CD4-positive, alpha-beta T cell treated with Interleukin-15 for 4 hours (primary cell): ENCODE measurements around the gene ACSF3.
A peak's percentile ranks its signal among the peaks of the same experiment; 100 is the strongest.

ENCODE experiments used
- DNase-seq: peaks from one replicate; pipeline ENCODE4 v3.0.0-alpha.2; 2020; ENCODE audit warnings: low spot score

ACSF3 gene

GRCh38 chr16:89093602-89094251 lies at the start of gene ACSF3:
Gene ACSF3, plus strand, starts transcription at chr16:89093852. Its CDS starts 6,830 bp downstream, at chr16:89100682.
- DNase-seq = peak; percentile 69

DNA sequence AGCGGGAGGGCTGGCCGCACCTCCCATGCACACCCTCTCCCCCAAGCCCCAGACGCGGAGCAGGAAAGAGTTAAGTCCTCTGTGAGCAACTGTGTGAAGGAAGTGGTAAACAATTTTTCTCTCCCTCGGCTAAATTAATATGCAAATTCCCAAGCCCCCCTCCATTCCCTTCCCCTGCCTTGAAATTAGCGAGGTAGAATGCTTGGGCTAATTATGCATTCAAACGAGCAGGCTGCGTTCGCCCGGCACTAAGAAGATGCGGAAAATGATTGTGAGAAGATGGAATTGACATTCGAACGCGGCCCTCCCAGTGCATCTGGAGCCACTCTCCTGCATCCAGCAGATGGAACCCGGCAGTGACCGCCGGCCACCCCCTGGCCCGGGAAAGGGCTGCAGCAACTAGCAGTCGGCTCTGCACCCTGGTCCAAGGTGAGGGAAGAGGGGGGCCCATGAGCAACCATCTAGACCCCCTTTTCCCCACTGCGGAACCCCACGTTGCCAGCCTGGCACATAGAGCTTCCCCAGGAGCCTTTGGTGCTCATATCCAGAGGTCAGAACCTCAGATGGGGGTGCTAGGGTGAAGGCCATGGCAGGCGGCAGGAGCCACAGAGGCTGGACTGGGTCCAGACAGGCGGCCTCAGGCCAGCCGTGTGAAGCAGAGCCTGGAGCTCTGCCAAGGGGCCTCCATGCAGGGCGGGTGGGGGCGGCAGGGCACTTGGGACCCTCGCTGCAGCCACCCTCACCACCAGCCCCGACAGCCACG lies 49.1 kb upstream of the ACSF3 start:
- no peak for DNase-seq

- no peak for DNase-seq
These were observed 48.4 kb upstream of the ACSF3 start for GRCh38 chr16:89045181-89045815.

GRCh38 chr16:89045881-89046280 lies 47.8 kb upstream of the ACSF3 start:
- no peak for DNase-seq

GRCh38 chr16:89046491-89046890 lies 47.2 kb upstream of the ACSF3 start:
- DNase-seq = no peak

- DNase-seq = no peak
These were observed 46.1 kb upstream of the ACSF3 start for GRCh38 chr16:89047331-89048089.

DNA sequence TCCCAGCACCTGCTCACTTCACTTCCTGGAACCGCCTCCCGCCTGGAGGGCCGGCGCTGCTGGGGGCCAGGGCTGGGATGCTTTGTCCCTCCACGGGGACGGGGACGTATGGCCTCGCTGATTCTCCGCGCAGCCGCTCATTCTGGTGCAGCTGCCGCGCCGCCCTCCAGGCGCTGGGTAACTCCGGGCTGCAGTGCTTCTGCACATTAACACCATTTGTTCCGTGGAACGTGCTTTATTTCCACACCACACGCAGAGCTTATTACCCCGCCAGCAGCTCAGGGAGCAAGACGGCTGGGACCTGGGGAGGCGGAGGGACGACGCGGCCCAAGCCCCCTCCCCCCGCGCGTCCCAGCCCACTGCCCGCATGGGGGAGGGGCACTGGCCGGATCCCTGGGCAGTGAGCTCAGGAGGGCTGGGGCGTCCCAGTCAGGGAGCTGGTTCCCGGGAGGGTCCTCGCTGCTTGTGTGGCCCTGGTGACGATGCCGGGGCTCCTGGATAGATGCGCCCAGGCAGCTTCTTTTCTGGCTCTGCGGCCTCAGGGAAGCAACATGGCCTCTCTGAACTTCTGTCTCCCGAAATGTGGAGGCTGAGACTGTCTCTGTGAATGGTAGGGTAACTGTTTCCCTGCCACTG lies 45.4 kb upstream of the ACSF3 start:
- no peak for DNase-seq

DNA sequence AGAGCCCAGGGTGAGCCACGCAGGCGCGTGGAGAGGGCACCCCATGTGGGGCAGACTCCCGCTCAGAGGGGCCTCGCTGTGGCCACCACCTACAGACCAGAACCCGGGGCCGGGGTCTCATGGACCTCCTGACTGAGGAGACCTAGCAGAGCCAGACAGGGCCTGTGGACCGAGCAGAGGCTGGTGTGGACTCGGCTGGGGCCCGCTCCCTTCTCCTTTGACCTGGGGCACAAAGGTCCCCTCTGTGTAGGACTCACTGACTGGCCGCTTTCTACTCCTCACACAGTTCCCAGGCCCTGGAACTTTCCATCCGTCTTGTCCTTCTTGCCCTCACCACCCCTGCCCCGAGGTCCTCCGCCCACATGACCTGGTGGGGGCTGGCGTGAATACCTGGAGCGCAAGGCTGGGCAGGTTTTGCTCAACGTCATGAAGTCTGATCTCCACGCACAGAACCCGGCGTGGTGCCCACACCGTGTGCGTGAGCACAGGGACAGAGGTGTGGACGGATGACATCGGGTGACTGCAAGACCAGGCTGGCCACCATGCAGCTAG lies 44.7 kb upstream of the ACSF3 start:
- DNase-seq = no peak

DNA sequence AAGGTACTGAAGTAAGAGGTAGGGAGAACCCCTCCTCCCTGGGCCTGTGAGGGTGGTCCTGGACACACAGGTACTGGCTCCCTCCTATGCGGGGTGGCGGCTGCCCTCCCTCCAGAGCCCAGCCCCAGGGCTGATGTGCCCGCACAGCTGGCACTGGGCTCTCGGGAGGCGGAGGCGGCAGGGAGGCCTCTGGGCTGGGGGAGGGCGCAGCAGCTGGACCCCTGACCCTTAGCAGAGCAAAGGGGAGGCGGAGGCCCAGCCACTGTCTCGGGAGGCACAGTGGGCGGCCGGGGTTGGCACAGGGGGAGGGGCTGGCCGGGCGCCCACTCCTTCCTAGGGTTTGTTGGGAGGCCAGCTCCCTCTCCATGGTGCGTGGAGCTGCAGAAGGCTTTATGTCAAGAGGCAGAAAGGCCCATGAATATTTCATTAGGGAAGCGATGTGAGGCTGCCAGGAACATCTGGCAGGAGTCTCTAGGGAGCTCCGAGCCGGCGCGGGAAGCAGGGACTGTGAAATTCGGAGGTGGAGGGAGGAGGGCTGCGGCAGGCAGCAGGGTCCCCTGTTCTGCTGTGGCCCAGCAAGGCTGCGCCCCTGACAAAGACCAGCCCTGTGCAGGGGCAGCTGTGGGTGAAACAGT lies 44.1 kb upstream of the ACSF3 start:
- DNase-seq = no peak

- no peak for DNase-seq
These were observed 43.4 kb upstream of the ACSF3 start for GRCh38 chr16:89050119-89050867.

- no peak for DNase-seq
These were observed 42.8 kb upstream of the ACSF3 start for GRCh38 chr16:89050868-89051311.

GRCh38 chr16:89051521-89052166 lies 42.0 kb upstream of the ACSF3 start:
- no peak for DNase-seq

- no peak for DNase-seq
These were observed 41.3 kb upstream of the ACSF3 start for GRCh38 chr16:89052191-89052889.

- no peak for DNase-seq
These were observed 40.5 kb upstream of the ACSF3 start for GRCh38 chr16:89052890-89053724.

- no peak for DNase-seq
These were observed 40.0 kb upstream of the ACSF3 start for GRCh38 chr16:89053725-89054029.

DNA sequence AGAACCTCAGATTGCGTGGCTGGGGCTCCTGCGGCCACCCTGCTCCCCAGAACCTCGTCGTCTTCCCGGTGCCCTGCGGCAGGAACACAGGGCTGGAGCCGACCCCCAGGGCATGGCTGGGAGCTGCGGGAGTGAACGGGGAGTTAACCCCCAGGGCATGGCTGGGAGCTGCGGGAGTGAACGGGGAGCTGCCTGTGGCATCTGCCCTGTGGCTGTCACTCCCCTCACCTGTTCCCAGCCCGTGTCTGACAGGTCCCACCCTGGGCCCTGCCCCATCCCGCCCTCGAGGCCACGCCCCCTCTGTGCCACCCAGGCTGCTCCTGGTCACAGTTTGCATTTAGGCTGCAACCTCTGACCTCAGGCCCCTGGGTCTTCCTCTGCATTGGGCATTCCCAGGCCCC lies 39.4 kb upstream of the ACSF3 start:
- no peak for DNase-seq

DNA sequence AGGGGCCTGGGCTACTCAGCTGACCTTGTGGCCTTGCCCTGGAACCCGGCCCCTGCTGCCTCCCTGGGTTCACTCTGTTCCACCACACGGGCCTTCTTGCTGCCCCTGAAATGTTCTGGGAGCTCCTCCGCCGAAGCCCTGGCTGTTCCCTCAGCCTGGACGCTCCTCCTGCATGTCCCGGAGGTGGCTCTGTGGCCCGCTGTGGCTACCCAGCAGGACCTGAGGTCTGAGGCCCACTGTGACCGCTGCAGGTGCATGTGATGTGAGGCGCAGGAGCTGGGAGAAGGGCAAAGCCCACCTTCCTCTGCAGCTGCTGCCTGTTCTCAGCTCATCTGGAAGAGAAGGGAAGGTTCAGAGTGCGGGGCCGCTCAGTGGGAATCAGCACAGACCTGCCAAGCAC lies 38.9 kb upstream of the ACSF3 start:
- no peak for DNase-seq

GRCh38 chr16:89055313-89055712 lies 38.3 kb upstream of the ACSF3 start:
- no peak for DNase-seq
